Adrenal gland (tissue), 12 donors: ENCODE results near the gene DMRTC2. TPM values are rescaled to one million over a fixed set of nuclear protein-coding genes. Genes with fewer than 3 reads are reported as not detected.

Experiments used
- DNase-seq, 7 donors: peaks; one replicate each; pipeline ENCODE4 v3.0.0-alpha.2; 2019 to 2020
- H3K27ac ChIP-seq, 5 donors: fragments of 200-600 bp; sonication (generic) in 4 of 5; 1 replicate in 3 of 5; 2 replicates in 2 of 5; pipeline versions ENCODE4 v1.5.1 to v1.8.0; 2016 to 2020; ENCODE audit warnings: mild to moderate bottlenecking in 1 of 5
- H3K27me3 ChIP-seq: fragments of 200-600 bp; 2 replicates; pipeline ENCODE4 v1.8.0; 2021
- H3K36me3 ChIP-seq, 2 donors: fragments of 200-600 bp; replicated peaks in 1 of 2; 1 replicate in 1 of 2; 2 replicates in 1 of 2; pipeline versions ENCODE4 v1.5.1 to v1.8.0; 2018 to 2022
- H3K4me1 ChIP-seq, 2 donors: fragments of 200-600 bp; replicated peaks in 1 of 2; 1 replicate in 1 of 2; 2 replicates in 1 of 2; pipeline versions ENCODE4 v1.5.1 to v1.8.0; 2018 to 2021
- H3K4me3 ChIP-seq, 4 donors: fragments of 200-600 bp; sonication (generic) in 3 of 4; one replicate each; pipeline ENCODE4 v1.5.1; 2016 to 2018
- H3K9me3 ChIP-seq, 3 donors: fragments of 200-600 bp; sonication (generic) in 1 of 3; replicated peaks in 1 of 3; 1 replicate in 2 of 3; 2 replicates in 1 of 3; pipeline versions ENCODE4 v1.5.1 to v1.8.0; 2016 to 2021
- CTCF ChIP-seq, 6 experiments: fragments of 450-650 bp in 4 of 6; fragments of 200-600 bp in 2 of 6; sonication (generic) in 1 of 6; IDR thresholded peaks; 1 replicate in 5 of 6; 2 replicates in 1 of 6; pipeline versions ENCODE4 v1.5.1 to v1.8.0; 2016 to 2021; ENCODE audit warnings: antibody characterized with exemption in 6 of 6, mild to moderate bottlenecking in 2 of 6, moderate library complexity in 1 of 6
- POLR2A ChIP-seq, 2 donors: fragments of 450-650 bp; IDR thresholded peaks; one replicate each; pipeline ENCODE4 v1.6.1; 2017; ENCODE audit warnings: antibody characterized with exemption in 2 of 2, mild to moderate bottlenecking in 2 of 2, moderate library complexity in 1 of 2
- WGBS, 4 donors: extraction: QIAGEN DNeasy Blood & Tissue Kit in 2 of 4; methylation state at CpG; one replicate each; pipeline versions ENCODE4 v1.1.5 to v1.1.7; 2013 to 2017; 5-methylcytosine and 5-hydroxymethylcytosine counted together
- intact Hi-C, 2 donors: fragments of 100-400 bp; cut with DNase I; formaldehyde crosslinking; loops; one replicate each; pipeline versions ENCODE4 v1.14.1 to v1.15.0; 2022 to 2023
- polyA plus RNA-seq, 3 donors: library from polyadenylated mRNA; stranded (reverse); fragments of 200-250 nt in 2 of 3; fragments of 350-450 nt in 1 of 3; fragmentation: Illumina TruSeq in 1 of 3; extraction: RNeasy Lipid Tissue Mini Kit (QIAGEN cat#74804) in 1 of 3; gene quantifications; one replicate each; pipeline ENCODE4 v1.2.3, GENCODE V29; 2013 to 2014
- total RNA-seq, 9 donors: library from RNA; depleted of rRNA in 4 of 9; stranded (reverse); fragments of >200 nt in 4 of 9; fragments of 120-200 nt in 1 of 9; fragmentation: NEBNext Ultra II Directional in 1 of 9; extraction: Animal tissue kit (Norgen Biotek cat#: 25700) in 1 of 9; gene quantifications; one replicate each; pipeline versions ENCODE4 v1.1.0 to v1.2.4, GENCODE V29; 2013 to 2023
- donor health status: healthy with polysubstance abuse.
- donor health status: Bipolar disorder and iron deficiency.
- donor health status: DM: yes; HTN: yes; CAD: no.
- donor health status: DM: no; HTN: no; CAD: no.
- donor health status: DM: no; HTN: no; CAD: no.
- donor health status: DM: yes; HTN: yes; CAD: no.

The DMRTC2 gene
- total and polyA plus RNA-seq, 12 donors, result not detected

- no peak for TF ChIP-seq CTCF (IDR thresholded peaks at IDR 0.05)
- no peak for TF ChIP-seq POLR2A (IDR thresholded peaks at IDR 0.05)
- 76 to 86% (median 82%) methylated on average over 3 to 21 of the region's 21 CpGs; no CpG with 5 or more reads in 1 of the 4 donors for WGBS, 4 donors
Measured at GRCh38 chr19:41879080-41879479, 34.2 kb downstream of the DMRTC2 start.

GRCh38 chr19:41879670-41880328, 35.0 kb downstream of the DMRTC2 start:
- DNase-seq, result no peak
- 65 to 82% (median 73%) methylated on average over 4 to 7 of the region's 7 CpGs for WGBS, 4 donors
- TF ChIP-seq CTCF (IDR thresholded peaks at IDR 0.05) (no peak), POLR2A (IDR thresholded peaks at IDR 0.05) (no peak)
- H3K27me3 ChIP-seq, result no peaks in the 10 kb centered on the region
- intact Hi-C loops, result loop anchor here (5.0 to 10.0 kb wide), 3 partner anchors 55 to 75 kb away; partner anchors contain the start of gene RABAC1 (in 1 of the 2)
- H3K36me3 ChIP-seq, result no peaks in the 10 kb centered on the region
- H3K4me1 ChIP-seq, result peaks cover 0 to 9% of the 10 kb centered on the region in 2 donors
- no peaks in the 10 kb centered on the region for H3K9me3 ChIP-seq
- H3K27ac ChIP-seq, result no peak overlapping the region
- H3K4me3 ChIP-seq, result no peak overlapping the region

More at GRCh38 chr19:41879080-41879479, 34.2 kb downstream of the DMRTC2 start:
- Histone ChIP-seq H3K4me3 (no peak overlapping the region), H3K27me3 (no peaks in the 10 kb centered on the region), H3K4me1 (peaks cover 0 to 5% of the 10 kb centered on the region in 2 donors), H3K27ac (no peak overlapping the region), H3K9me3 (no peaks in the 10 kb centered on the region), H3K36me3 (no peaks in the 10 kb centered on the region)
- no peak for DNase-seq
- intact Hi-C loops, result loop anchor here (5.0 to 10.0 kb wide), 2 partner anchors 68 to 76 kb away; partner anchors contain the start of gene RABAC1 (in 1 of the 2)

GRCh38 chr19:41880329-41880708, 35.5 kb downstream of the DMRTC2 start:
- H3K4me1 ChIP-seq, result peaks cover 0 to 13% of the 10 kb centered on the region in 2 donors
- H3K4me3 ChIP-seq, result no peak overlapping the region
- H3K27me3 ChIP-seq, result no peaks in the 10 kb centered on the region
- TF ChIP-seq POLR2A (IDR thresholded peaks at IDR 0.05), result no peak
- no peak for TF ChIP-seq CTCF (IDR thresholded peaks at IDR 0.05)
- DNase-seq, result no peak
- no peak overlapping the region for H3K27ac ChIP-seq
- WGBS, 4 donors, result 72 to 78% (median 73%) methylated on average over 5 of the region's 5 CpGs
- H3K9me3 ChIP-seq, result no peaks in the 10 kb centered on the region
- no peaks in the 10 kb centered on the region for H3K36me3 ChIP-seq
- intact Hi-C loops, result loop anchor here in 1 of 2 donors (10.0 kb wide), 1 partner anchor 54 kb away; no protein-coding TSS in a partner anchor

GRCh38 chr19:41882568-41883462, 38.0 kb downstream of the DMRTC2 start, which contains the start of gene ARHGEF1:
TSS of gene ARHGEF1 (plus strand) at chr19:41883184. CDS start at chr19:41888083, 4,899 bp downstream.
- peak in 4 of 7 donors; percentile 38 to 48 (median 45) for DNase-seq
- intact Hi-C loops, result loop anchor here in 1 of 2 donors (10.0 kb wide), 1 partner anchor 52 kb away; no protein-coding TSS in a partner anchor
- peak within 1 kb of the TSS in 4 of 5 donors; percentile 67 to 90 (median 76) for H3K27ac ChIP-seq
- no peaks in the 10 kb centered on the region for H3K36me3 ChIP-seq
- H3K4me1 ChIP-seq, result peaks cover 0 to 13% of the 10 kb centered on the region in 2 donors
- WGBS, 4 donors, result 3 to 5% (median 4%) methylated on average over 26 to 74 of the region's 80 CpGs
- TF ChIP-seq POLR2A (IDR thresholded peaks at IDR 0.05), result peak in 1 of 2 donors; percentile 26
- no peak for TF ChIP-seq CTCF (IDR thresholded peaks at IDR 0.05)
- H3K9me3 ChIP-seq, result no peaks in the 10 kb centered on the region
- H3K27me3 ChIP-seq, result no peaks in the 10 kb centered on the region
- H3K4me3 ChIP-seq, result peak within 1 kb of the TSS; percentile 2 to 95 (median 66)
